IPS DF 19.7 (cell line): Measurements from ENCODE around the gene SLC1A7.

Experiments used
- DNase-seq: peaks from one replicate; pipeline ENCODE4 v3.0.0-alpha.2; 2013; ENCODE audit warnings: low read depth, low spot score

Gene SLC1A7

DNA sequence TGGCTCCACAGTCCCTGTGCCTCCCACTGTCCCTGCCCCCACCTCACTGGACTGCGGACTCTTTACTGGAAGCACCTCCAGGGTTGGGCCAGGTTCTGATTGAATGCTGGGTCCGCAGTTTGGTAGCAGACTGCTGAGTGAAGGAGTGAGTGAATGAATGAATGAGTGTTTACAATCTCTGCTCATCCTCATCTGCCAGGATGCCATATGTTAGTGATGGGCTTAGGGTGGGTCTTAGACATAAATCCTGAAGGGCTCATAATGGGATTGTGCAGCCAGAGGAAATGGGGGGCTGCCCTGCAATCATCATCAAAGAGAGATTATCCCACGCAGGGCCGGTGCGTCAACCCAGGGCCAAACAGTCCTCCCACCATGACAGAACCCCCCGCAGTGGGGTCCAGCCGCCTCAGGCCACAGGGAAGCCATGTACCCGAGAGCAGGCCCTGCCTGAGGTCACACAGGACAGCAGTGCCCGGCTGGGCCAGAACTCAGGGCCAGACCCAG lies 26.1 kb downstream of the SLC1A7 start:
- DNase-seq = no peak

DNA sequence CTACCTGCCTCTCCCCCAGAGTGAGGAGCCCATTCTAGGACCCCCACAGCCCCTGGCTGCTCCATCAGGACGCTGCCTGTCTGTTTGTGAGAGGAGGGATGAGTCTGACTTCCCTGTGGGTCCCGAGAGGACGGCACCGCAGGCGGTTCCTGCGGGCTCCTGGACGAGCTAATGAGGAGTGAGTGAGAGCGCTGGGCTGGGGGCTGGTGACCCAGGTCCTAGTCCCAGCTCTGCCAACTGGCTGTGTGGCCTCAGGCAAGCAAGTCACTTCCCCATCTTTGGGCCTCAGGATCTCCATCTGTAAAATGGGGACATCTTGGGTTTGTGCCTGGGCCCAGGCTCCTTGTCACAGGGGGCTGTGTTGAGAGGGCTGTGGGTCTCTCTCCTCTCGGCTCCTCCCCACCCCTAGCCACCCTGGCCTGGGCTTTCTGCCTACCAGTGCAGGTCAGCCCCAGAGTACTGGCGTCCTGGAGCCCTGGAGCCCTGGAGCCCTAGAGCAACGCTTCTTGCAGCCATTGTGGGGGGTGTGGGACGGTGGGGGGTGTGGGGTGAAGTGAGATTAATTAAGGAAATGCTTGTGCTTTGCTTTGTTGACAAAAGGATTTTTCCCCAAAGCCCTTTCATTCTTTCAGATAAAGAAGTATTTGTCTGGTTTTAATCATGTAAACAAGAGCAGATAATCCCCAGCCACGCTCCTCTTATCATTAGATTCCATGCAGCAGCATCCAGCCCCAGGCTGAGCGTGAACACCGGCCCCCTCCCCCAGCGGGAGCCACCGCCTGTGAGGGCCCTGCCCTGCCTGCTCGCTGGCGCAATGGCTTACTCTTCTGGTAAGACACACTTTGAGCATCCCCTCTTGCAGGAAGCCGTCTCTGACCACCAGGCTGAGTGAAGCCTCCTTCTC lies 26.8 kb downstream of the SLC1A7 start:
- no peak for DNase-seq

DNA sequence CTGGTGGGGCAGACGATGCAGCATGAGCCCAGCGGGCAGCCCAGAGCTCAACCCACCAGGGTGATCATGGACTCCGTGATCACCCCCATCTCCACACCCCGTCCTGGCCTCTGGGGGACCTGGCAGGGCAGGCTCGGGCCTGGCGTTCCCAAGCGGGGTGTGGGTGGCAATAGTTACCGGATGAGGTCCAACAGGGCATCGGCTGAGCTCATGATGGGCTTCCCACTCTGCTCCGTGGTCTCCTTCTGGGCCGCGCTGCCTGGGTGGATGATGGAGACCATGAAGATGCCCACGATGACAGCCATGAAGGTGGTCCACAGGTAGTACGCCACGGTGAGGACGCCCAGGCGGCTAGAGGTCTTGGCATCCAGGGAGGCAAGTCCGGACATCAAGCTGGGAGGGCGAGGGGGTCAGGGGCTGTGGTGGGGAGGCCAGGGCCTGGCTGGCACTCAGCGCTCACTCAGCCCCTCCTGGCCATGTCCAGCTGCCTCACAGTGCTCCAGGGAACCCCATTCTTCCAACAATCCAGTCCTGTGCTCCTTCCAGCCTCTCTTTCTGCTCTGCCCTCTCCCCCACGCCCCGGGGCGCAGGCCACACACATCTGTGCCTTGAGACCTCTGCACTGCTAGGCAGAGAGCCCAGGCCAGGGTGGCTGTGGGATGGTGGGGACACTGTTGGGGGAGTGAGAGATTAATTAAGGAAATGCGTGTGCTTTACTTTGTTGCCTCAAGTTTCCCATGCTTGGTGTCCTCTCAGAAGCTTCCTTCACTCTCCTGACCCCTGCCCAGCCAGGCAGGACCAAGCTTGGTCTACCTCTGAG lies 27.6 kb downstream of the SLC1A7 start:
- no peak for DNase-seq

DNA sequence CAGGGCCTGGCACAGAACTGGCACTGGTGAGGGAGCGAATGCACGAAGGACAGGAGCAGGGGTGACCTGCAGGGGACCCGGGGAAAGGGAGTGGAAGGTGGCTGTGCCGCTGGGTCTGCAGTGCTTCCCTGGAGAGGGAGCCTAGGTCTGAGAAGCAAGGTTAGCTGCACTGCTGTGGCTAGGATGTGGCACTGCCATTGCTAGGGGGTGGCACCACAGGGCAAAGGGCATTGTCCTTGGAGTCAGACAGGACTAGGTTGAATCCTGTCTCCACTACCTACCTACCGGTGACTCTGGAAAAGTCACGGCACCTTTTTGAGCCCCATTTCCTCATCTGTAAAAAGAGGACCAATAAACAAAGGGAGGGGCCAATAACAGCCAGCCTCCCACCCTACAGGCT lies 28.3 kb downstream of the SLC1A7 start:
- DNase-seq = no peak

DNA sequence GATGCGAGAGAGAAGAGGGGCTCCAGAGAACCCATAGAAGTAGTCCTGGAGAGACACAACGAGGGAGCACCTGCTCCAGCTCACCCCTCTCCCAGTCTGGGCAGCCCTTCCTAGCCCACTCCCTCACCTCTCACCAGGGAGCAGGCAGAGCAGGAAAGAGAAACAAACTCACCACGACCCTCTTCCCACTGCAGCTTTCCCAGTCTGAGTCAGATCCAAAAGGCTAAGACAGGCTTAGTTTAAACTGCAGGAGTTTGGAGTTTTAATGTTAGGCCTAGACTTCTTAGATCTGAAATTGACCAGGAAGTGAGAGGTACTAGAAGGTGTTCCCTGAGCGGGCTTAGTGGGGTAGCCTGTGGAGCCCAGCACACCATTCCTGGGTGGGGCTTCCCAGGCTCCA lies 29.6 kb downstream of the SLC1A7 start:
- DNase-seq = no peak

DNA sequence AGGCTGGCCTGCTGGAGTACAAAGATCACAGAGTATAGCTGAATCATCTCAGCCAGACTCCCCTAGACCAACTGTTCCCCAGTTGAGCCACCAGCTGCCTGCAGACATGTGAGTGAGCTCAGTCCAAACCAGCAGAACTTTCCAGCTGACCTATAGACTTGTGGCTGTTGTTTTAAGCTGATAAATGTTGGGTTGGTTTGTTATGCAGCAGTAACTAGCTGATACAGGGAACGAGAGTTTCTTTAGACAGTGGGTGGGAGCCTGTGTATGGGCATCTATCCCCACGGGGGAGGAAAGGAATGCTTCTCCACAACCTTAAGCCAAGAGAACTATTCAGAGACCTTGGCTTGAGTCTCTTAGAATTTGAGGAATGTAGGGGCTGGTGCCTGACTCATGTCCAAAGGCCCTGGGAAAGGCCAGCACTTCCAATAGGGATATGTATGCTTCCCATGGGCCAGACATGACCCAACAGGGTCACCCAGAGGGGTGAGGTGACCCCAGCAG lies 30.1 kb downstream of the SLC1A7 start:
- no peak for DNase-seq

DNA sequence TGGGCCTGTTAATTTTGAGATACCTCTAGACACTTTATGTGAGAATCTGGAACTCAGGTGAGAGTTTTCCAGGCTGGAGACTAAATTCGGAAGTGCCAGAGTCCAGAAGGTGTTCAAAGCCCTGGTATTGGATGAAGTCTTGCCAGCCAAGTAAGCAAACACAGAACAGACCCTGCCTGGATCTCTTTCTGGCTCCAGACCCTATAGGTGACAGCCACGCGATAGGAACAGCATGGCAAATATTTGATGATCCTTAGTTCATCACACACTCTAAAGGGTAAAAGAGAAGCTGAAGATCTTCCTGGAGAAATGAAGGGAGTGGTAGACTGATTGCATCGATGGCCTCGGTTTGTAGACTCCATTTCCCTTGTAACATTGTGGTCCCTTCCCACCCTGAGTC lies 30.7 kb downstream of the SLC1A7 start:
- no peak for DNase-seq

DNA sequence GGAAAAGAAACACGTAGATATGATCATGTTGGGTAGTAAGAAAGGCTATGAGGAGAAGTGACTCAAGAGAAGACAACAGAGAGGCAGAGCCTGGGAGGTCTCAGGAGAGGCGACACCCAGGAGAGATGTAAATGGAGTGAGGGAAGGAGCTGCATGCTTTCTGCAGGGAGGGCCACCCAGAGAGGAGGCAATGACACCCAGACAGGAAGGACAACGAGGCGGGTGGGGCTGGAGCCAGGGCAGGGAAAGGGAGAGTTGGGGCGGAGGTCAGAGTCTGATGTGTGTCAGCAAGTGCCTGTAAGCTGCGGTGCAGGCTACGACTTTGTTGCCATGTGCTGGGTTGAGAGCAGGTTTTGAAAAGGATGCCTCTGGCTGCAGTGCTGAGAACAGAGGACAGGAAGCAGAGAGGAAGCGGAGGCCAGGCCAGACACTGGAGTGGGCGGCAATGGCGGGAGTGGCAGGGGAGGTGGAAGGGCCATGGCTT lies 31.3 kb downstream of the SLC1A7 start:
- DNase-seq = no peak

DNA sequence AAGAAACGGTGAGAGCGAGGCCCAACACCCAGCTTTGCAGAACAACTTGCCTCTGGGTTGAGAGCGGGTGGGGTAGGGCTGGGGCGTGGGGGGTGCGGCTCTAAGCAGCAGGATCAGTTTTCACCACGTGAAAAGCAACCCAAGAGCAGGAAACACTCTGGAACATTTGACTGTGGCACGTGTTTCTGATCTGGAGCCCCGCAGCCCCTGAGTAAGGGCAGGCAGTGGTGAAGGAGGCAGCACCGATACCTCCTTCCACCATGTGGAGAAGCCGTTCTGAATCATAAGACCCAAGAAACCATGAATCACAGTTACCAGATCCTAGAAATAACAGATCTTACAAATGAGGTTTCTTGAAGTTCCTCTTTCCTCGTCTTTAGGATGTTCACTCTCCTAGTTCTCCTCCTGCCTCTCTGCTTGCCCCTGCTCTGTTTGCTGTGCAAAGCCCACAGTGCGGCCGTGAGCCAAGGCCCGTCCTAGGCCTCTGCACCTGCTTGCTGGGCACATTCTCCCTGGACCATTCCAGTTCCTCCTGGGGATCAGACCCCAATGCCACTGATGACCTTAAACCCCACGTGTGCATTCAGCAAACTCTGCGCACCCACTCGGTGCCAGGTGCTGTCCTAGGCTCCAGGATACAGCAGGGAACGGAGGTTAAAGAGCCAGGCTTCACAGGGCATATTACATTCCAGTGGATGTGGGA lies 31.9 kb downstream of the SLC1A7 start:
- DNase-seq = no peak

DNA sequence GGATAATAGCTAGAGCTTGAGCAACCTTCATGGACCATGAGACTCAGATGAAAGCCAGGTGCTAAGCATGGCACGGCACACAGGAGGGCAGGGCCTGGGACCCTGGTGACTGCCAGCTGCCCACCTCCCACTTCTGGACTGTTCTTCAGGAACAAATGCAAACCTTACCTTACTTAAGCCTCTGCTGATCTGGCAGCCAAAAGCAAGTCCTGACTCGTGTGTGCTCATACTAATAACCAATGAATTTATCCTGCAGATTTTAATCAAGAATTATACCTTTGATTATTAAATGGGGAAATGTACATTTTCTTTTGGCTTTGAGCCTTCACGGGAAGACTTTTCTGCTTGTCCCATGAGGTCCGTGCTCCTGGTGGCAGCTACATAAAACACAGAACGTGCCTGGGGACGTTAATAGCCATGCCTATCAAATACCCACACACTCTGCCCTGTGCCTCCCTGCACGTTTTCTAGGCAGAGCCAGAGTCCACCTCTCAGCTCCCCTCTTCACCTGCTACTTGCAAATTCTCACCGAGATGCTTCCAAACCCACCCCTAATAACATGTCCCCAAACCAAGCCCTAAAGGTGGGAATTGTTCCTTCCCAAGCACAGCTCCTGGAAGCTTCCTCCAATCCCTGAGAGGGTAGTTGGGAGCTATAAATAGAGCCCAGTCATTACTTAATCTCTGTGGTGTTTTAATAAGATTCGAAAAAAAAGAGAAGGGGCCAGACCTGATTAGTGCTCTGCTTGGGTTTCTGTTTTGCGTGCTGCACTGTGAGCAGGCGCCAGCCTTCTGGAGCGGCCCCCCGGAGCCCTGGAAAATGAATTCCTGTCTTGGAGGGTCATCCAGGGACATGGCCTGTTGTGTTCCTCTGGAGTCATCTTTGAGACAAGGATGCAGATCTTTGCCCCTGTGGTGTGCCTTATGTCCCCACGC lies 33.5 kb downstream of the SLC1A7 start:
- no peak for DNase-seq

DNA sequence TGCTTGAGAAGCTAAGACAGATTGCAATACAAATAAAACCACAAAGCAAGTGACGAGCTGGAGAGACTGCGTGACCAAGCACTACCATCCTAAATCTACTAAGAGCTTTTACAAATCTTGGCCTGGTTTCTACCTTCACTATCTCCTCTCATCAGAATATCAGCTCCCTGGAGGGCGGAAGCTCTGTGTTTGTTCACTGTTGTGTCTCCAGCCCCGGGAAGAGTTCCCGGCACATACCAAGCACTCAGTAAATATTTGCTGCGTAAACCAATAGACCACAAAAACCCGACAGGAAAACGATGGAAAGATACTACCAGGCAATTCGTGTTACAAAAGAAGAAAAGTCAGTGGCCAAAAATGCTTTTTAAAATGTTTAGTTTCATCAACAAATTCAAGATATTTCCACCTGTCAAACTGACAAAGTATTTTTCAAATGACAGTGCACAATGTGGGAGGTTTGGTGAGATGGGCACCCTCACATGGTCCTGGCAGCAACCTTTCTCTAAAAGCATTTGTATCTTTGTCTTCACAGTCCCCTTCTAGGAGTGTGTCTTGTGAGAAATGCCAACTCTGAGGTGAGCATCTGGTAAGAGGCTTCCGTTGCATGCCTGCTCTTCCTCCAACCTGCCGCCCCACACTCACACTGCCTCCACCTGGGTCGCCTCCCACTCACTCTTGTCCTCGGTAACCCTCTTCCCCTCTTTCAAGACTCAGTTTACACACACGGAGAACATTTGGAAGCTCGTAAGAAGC lies 34.7 kb downstream of the SLC1A7 start:
- DNase-seq = no peak

DNA sequence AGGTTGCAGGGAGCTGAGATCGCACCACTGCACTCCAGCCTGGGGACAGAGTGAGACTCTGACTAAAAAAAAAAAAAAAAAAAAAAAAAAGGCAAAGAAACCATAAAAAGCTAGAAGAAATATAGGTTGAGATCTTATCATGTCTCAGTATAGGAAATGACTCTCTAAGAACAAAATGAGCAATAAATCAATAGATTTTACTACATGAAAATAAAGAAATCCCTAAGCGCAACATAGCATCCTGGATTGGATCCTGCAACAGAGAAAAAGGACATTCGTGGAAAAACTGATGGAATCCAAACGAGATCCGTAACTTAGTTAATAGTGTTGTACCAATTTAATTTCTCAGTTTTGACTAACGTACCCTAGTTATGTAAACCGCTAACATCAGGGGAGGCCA lies 35.3 kb downstream of the SLC1A7 start:
- DNase-seq = no peak

DNA sequence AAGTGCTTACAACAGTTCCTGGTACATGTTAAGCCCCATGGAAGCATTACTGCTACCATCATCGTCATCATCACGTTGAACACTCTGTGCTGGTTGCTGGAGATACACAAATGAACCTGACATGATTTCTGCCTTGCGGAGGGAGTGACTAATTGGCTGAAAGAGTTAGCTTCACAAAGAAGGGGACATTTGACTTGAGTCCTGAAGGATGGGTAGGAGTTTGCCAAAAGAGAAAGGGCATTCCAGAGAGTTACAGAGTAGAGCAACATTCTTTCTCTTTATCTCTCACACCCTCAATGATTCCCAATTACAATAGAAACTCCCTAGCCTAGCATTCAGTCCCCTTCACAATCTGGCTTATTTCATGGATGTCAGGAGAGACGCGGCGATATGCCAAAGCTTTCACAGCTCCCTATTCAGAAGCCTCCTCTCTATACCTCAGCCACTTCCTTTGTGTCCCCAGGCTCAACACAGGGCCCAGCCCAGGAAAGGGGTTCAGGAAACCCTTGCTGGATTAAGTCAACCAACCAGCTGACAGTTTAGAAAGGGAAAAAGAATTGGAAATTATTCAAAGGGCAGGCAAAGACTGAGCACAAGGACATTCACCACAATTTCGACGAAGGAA lies 38.0 kb downstream of the SLC1A7 start:
- DNase-seq = no peak

DNA sequence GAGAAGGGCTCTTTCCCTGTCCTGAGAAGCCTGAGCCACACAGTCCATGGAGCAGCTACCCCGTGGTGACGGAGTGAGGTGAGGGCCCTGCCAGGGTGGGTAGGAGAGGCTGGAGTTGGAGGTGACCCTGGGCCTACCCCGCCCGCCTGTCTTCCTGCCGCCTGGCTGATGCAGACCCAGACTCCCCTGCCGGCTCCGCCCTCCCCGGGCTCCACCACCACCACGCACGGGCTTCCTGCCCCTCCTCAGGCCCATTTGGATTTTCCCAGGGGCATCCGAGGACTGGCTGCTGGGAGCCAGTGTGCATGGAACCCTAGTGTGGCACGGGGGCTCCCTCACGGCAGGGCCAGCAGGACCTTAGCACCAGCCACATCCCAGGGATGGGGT lies 47.9 kb downstream of the SLC1A7 start:
- DNase-seq = no peak

DNA sequence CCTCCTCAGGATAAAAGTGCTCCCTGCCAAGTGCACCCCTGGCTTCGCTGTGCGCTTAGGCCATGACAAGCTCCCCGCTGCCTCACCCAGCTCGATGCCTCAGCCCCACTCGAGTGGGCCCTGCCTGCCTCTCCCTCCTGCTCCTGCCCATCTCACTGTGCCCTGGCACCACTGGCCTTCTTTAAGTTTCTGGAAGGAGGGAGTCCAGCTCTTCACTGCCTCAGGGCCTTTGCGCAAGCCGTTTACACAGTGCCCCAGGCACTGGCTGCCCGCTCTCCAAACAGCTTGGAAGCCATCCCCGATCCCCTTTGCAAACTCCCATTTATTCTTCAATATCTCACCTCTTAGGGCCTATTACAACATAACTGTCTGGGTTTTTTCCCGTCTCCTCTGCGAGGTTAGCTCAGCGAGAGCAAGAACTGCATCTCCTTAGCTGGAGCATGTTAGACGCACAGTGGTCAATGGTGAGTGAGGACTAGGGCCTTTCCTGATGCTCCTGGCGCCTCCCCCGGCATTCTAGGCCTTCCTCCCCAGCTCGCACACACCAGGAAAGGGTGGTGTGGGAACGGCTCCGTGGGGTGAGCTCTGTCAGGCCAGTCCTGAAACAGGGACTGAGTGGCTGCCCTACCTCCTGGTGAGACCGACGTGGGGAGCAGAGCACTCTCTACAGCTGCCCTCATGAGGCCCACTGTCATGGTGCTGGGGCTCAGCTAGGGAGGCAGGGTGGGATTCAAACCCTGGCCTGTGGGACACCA lies 48.5 kb downstream of the SLC1A7 start:
- DNase-seq = no peak

DNA sequence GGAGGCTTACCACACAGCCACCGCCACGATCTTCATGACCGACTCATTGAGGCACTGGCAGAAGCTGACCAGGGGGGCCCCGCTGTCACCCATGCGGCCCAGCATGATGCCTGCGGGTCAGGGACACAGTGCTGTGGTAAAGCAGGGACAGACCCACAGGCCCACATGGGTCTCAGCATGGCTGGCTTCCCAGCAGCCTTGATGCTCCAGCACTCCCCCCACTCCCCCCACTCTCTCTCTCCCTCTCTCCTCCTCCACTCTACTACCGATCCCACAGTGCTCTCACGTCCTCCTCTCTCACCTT lies 49.0 kb downstream of the SLC1A7 start:
- DNase-seq = no peak

DNA sequence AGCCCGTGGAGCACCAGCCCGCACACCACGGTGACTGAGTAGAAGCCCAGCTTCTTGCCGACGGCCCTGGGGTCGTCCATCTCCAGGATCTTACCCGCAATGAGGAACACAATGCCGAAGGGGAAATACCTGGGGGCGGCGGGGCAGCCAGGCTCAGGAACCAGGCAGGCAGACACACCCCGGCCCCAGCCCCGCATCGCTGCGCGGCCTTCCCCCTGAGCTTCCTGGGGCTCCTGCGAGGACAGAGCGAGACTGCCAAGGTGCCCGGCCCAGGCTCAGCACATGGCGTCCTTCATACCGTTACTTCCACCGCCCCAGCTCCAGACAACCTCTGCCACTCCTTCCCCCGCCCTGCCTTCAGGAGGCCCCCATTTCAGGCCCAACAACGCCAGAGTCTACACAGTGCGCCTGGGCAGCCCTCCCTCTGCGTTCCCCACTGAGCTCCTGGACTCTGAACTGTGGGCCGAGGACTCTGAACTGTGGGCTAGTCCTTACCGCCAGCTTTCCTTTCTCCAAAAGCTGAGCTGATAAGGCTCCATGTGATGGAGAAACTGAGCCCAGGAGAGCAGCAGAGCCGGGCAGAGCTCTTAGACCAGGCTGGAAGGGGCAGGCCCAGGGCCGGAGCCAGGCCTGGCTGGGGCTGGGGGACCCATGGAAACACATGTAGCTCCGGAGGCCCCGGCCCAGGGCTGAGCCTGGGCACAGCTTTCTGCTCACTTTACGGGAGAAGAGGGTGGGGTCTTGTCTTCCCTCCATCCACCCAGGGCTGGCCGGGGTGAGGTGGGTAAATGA lies 49.6 kb downstream of the SLC1A7 start:
- DNase-seq = no peak
